DMS114 treated with DMSO at 0.1 percent for 48 hours (cell line): ENCODE data around the gene CDH26.

Experiments
- DNase-seq: peaks from one replicate; lab custom pipeline; 2025; ENCODE audit not compliant: unreplicated experiment; lab: John Stamatoyannopoulos, UW

Gene CDH26

DNA sequence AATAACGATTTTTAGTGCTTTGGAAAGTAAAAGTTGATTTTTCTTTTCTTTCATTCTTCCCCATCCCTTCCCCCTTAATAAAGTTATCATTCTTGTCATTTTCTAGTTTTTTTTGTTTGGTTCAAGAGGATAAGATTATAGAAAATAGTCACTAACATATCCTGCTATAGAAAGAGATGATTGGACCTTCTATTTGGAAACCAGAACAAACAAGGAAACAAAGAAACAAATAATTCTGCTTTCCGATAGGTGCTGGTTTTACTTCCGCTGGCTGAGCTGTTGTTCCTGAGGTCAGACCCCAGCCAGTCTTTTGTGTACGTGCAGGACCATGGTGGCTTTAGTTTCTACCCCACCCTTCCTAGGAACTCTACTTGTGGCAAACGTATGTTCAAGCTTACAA lies at the start of gene CDH26:
Gene CDH26, plus strand, starts transcription at position 301 of the 400 bp plus-strand sequence. CDS start 304 bp downstream, outside the sequence.
- DNase-seq: no peak

DNA sequence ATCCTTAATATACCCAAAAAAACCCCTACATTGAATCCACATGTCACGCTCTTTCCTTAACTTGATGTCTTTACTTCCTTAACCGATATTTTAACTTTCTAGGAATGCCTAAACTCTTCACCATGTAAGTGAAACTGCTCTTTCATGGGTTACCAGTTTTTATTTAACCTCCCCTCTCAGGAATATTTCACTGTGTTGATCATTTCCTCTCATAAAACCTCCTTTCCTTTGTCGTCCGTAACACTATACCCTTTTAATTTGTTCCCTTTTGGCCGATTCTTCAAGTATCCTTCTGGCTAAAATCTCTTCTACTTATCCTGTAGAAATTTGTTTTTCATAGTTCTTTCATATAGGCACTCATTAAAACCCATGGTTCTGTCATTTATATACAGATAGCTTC lies 49.4 kb upstream of the CDH26 start:
- no peak for DNase-seq

DNA sequence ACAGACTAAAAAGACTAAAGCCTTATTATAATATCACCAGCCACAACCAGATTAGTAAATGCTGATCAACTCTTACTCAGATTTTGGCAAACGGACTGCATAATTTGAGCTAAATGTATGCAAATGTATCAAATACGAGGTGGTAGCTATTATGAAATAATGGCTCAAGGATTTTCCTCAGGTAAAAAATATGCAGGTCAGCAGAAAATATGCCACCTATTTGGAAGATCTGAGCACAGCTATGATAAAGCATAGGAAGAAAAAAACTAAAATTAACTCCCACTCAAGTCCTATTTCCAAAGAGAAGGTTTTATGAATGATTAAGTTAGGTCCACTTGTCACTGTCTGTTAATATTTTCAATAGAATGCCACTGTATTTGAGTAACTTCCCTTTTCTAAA lies 47.2 kb upstream of the CDH26 start:
- no peak for DNase-seq

DNA sequence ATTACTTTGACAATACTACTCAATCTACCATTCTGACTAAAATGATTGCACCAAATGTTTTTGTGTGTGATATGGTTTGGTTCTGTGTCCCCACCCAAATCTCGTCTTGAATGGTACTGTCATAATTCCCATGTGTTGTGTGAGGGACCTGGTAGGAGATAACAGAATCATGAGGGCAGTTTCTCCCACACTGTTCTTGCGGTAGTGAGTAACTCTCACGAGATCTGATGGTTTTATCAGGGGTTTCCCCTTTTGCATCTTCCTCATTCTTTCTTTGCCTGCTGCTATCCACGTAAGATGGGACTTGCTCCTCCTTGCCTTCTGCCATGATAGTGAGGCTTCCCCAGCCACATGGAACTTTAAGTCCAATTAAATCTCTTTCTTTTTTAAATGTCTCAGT lies 45.6 kb upstream of the CDH26 start:
- no peak for DNase-seq

DNA sequence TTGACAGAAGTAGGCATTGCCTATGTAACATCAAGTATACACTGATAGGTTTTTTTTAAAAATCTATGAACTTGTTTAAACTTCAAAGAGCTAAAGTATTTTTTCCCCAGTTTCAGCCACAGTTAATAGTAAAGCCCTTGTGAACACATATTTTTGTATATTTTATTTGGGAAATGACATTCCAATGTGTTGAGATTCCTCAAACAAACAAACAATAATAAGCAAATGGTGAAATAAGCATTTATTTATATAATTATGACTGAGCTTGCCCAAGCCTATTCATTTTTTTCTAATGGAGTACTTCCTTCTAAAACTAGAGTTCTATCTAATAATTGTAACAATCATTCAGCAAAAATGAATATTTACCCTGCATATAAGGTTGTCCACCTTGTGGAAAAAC lies 37.3 kb upstream of the CDH26 start:
- DNase-seq: no peak

DNA sequence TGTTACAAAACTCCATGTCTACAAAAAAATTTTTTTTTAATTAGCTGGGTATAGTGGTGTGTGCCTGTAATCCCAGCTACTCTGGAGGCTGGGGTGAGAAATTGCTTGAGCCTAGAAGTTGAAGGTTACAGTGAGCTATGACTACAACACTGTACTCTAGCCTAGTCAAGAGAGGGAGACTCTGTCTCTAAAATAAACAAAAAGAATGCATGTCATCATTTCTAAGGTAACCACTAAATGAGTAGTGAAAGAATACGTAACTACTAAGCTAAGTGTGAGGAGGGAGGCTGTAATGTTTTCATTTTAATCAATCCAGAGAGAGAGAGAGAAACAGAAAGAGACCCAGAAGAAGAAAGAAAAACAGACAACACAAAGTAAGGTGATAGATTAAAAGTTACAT lies 34.7 kb upstream of the CDH26 start:
- no peak for DNase-seq

DNA sequence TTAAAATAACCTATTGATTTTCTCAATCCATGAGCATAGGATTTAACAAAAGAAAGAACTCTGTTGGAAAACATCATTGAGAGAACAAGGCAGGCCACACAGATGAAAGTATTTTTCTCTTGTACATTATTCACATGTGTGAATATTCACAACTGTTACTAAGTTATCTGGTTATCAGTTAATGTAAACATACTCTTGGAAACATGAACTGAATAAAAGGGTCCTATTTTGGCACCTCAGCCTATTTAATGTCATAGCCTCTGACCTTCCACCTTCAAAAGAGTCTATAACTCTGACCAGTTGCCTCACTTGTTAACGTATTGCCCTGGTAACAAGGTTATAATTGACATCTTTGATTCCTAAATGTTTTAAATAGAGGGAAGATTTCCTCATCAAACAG lies 32.9 kb upstream of the CDH26 start:
- DNase-seq: no peak

DNA sequence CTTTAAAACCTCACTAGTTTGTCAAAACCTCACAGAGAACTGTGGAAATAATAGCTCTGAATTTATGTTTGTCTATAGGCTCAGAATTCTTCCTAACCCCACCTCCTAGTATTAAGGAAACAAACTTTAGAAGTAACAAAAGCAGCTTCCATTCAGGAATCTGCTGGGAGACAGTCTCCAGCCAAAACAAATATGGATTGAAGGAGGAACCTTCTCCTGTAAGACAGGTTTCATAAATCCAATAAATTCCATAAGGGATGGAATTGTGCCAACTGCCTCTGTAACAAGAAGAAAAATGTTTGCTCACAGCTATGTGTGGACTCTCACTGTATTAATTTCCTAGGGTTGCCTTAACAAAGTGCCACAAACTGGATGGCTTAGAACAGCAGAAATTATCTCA lies 32.3 kb upstream of the CDH26 start:
- no peak for DNase-seq

DNA sequence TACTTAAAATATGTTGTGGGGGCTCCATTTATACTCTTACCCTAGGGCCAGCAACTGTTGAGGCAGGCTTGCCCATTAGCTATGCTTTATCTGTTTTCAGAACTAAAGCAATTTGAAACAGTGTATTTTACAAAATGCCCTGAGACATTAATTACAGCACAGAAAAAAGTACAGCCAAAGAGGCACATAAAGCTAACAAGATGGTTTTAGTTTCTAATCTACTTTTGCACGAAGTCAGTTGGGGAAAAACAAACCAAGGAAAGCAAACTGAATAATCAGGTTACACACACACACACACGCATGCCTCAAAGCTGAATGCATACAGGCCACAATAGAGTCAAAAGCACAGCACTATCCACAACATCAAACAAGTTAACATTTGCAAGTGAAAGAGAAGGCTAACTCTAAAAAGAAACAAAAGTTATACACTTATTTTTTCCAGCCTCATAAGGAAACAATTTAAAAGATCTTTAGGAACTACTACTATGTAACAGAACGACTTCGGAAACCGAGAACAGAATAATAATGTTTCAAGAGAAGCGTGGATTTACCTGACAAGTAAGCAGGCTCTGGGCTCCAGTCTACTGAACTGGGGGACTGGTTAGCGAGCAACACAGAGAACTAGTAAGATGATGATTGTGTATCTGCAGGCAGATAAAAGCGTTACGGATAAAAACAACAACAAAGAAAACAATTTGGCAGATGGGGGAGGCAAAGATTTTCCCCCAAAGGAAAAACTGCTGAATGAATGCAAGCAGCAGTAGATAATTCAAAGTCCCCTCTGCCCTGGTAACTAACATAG lies 26.5 kb upstream of the CDH26 start:
- no peak for DNase-seq

DNA sequence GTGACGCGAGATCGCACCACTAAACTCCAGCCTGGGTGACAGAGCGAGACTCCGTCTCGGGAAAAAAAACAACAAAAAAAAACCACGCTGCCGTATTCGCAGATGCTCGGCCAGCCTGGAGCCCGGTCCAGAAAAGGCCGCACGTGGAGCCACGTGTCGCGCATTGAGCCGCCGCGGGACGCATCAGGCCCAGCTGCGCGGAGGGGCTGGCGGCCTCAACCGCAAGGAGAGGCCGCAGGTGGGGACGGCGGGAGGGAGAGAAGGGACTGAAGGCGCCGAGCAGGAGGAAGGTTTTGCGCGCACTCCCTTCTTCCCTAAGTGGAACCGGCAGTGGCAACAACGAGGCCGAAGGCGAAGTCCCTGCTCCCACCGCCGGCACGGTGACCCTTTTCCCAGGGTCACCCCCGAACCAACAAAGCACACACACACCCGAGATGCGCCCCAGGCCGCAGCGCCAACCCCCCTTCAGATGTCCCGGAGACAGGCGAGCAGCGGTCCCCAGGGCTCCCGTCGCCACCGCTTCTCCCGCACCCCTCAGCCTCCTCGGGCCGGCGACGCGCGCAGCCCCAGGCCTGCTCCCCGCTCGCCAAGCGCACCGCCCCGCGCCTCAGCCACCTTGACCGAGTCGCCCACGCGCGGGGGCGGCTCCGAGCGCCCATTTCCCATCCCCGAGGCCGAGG lies 25.5 kb upstream of the CDH26 start:
- no peak for DNase-seq

DNA sequence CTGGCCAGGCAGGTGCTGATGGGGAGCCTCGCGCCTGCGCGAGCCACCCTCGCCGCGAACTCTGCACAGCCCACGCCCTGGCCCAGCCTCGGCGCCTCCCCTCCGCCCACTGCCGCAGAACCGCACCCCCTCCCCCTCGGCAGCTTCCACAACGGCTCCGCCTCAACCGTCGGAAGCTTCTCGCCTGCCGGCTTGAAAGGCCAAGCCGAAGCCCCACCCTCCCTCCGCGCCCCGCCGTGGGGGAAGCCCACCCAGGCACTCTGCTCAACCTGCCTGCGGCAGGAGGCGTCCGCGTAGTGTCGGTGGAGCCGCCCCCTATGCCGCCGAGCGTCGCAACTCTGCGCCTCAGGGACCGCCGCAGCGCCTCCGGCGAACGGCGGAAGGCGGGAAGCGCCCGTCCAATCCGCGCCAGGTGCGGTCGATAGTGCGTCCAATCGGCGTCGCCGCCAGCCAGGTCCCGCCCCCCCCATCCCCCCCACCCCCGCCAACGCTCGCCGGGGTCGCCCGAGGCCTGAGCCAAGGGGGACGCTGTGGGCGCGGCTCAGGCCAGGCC lies 24.9 kb upstream of the CDH26 start, which contains the start of gene SYCP2:
Gene SYCP2, minus strand, starts transcription at position 342 of the 553 bp plus-strand sequence. CDS start 11,224 bp downstream, outside the sequence.
- peak; percentile 70 for DNase-seq

DNA sequence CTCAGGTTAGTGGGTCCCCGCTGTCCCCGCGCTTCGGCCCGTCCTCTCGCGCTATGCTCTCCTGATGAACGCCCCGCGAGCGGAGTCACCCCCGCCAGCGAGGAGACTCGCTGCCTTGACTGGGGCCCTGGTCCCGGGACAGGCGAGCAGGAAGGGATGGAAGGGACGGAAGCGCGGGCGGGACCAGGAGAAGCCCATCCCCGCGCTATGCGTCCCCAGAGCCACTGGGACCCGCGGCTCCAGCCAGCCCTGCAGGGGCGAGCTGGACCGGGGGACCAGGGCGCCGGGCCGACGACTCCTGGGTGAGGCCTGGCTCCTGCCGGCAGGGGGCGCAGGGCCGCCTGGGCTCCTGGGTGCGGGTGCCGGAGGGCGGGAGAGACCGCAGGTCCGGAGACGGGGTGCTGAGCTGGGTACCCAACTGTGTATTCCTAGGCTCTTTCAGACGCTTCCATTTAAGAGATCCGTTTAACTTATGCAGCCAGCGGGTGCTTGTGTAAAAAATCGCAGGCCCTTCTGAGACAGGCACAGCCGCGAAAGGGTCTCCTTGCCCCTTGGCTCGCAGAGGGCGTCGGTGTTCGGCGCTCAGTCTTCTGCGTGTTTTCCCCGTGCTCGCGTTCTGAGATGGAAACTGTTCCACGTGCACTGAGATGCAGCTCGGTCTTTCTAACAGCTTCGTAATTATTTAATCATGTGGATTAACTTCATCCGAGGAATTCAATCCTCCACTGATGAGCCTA lies 24.2 kb upstream of the CDH26 start:
- DNase-seq: peak; percentile 61

DNA sequence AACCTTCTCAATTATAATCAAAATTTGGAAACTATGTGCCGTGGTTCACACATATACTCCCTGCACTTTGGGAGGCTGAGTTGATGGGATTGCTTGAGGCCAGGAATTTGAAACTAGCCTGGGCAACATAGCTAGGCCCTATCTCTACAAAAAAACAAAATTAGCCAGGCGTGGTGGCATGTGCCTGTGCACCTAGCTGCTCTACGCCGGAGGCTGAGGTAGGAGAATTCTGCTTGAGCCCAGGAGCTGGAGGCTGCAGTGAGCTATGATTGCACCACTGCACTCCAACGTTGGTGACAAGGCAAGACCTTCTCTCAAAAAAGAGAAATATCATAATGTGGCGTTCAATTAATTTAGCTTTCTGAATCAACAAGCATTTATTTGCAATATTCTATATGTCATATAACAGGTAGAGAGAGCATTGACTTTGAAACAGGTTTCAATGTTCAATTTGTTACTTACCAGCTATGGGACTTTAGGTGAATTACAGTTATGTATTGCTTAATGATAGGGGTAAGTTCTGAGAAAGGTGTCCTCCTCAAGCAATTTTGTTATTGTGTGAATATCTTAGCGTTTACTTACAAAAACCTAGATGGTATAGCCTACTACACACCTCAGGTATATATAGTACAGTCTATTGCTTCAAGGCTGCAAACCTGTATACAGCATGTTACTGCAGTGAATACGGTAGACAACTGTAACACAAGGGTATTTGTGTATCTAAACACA lies 22.6 kb upstream of the CDH26 start:
- DNase-seq: no peak

DNA sequence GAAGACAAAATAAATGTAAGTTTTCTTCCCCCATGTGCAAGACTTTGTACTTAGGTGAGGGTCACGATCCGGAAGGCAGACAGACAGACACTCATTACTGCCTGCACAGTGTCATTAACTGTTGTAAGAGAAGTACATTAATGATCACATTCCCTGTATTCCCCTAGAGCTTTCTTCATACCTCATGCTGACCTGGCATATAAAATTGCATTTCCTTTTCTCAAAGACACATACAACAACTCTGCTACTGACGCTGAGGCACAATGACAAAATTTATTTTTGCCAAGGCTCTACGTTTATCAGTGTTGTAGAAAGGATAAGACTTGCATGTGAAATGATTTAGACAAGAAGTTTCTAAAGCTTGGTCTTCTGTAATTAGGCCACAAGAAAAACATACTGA lies 21.8 kb upstream of the CDH26 start:
- DNase-seq: no peak

DNA sequence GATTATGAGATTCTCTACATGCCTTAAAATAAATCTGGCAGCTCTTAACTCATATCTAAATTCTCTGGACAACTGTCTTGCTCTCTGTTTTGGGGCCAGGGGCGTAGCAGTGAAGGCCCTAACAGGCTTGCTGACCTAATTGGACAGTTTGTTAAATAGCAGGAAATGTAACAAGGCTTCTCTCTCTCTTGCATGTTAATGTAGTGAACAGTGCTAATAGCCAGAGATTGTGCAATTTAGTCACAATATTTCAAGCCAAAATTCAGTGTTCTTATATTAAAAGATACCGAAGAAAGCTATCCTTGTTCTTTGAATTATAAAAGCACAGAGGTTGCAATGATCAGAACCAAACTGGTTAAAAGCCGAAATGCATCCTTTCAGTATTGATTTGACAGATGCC lies 21.1 kb upstream of the CDH26 start:
- DNase-seq: no peak

DNA sequence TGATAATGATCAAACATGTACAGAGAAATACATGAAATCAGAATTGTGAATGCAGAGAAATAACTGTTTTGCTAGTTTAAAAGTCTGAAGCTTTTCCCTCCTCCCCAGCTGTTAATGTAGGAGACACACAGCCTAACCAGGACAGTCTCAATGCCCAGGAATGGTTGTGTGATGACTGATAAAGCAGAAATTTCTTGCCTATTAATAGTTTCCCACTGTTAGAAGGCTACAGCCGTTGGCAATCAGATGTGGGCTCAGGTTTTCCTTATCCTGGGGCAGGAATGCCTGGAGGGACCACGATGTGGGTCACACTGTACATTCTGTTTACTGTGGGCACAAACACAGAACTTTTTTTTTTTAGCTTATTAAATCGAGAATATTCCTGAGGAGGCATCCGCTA lies 20.0 kb upstream of the CDH26 start:
- no peak for DNase-seq

DNA sequence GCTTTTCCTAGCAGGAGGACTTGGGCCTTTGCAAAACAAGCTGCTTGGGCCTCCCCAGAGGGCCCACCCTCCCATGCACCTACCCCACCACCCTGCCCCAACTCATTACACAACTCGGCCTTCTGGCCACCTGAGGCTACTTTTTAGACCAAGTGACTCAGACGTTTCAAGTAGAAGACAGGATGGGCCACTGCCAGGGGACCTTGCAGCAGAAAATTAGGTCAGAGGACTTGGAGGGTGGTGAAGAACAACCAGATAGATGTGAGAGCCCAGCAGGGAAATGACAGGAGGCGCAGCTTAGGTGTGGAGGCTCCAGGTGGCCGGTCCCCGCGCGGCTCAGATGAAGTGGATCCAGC lies 19.5 kb upstream of the CDH26 start:
- DNase-seq: no peak

DNA sequence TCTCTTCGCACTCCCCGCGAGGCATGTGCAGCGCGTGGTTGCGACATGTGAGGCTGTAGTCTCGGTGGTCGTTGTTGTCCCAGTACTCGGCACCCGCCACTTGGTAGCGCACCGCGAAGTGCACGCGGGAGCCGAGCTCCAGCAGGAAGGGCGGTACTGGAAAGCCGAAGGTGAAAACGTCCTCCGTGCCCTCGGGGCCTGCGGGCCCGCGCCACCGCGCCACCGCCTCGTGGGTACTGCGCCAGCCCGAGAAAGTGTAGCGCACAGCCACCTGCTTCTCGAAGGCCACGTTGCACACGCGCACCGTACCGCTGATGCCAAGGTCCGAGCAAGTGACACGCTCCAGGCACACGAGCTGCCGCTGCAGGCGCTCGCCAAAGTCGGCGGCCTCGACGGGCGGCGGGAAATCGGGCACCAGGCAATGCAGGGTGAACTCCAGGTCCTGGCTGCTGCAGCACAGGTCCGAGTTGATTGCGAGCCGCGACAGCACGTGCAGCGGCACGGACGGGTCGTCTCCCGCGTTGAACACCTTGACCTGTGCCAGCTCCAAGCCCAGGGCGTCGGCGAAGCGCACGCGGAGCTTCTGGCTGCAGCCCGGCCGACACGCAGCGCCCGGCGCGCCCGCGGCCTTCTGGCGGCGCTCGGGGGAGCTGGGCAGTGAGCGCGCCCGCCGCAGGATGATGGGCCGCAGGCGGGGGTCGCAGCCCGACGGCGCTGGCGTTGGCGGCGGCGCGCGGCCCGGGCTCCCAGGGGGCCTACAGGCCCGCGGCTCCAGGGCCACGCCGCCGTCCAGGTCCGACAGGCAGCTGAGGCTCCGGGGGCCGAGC lies 19.0 kb upstream of the CDH26 start:
- DNase-seq: no peak

DNA sequence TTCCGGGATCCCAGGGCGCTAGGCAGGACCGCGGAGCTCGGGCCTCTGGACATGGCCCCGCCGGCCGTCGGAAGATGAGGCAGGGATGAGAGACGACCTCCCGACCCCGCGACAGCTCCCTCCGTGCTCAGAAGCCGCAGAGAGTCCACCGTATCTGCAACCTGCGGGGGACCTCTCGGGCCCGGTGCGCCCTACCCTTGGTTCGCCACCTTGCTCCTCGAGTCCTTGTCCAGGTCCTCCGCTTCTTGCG lies 18.4 kb upstream of the CDH26 start:
- no peak for DNase-seq
